H54 (cell line): ENCODE data around the gene SOX5.
"Not testable (repeated sequence)": the region's sequence is repeated elsewhere in the genome, so short reads cannot be mapped to it uniquely, and the experiment has no call there.

Experiments used
- DNase-seq: peaks from one replicate; pipeline ENCODE4 v3.0.0; 2011; ENCODE audit warnings: low spot score, mixed read lengths; ENCODE audit not compliant: insufficient read length
- FAIRE-seq: peaks from 3 replicates; lab custom pipeline; 2011; peaks lifted over from hg19 to GRCh38; lab: Jason Lieb, UNC
- POLR2A ChIP-seq: IDR thresholded peaks from 2 replicates; pipeline ENCODE4 v1.6.1; 2011; ENCODE audit warnings: low read depth, mild to moderate bottlenecking, low read length

Gene SOX5

DNA sequence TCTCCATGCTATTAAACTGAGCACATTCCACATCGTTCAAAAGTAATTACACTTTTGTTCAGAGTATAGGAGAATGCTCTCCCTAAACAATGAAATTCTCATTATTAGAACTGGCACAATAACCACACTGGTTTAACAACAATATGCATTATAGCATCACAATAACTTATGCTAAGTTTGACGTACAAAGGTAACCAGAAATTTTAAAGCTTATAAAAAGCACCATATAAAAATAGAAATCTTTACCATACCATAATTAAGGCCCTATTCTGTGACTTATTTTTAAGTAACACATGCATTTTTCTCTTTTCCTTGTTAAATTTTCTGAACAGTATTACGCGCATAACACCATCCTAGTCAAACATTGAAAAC, 60.4 kb downstream of the SOX5 start:
- no peak for FAIRE-seq
- TF ChIP-seq POLR2A: no peak
- no peak for DNase-seq

DNA sequence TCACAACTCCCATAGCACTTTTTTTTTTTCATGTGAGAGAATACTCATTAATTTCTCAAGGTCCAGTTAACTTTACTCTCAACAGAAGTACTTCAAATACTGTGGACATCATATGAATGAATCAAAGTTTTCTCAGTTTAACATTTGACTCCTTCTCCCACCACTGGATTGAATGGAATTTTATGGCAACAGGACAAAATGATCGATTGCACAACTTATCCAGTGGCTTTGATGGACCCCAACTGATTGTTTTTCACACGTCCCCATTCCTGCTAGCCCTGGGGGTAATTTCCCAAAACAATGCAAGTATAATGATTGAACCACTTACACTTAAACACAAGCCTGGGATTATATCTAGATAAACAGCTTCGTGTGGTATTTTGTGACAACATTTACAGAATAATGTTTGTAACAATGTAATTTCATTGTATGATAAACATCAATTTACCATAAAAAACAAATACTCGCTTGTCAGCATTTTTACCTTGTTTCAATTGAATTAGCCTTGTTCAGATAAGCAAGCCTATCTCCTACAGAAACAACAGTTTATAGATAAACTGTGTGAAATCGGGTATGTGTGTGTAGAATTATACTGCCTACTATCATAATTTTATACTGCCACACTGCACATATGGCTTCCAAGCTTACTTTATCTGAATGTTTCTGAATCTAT, 60.9 kb downstream of the SOX5 start:
- DNase-seq (no peak), FAIRE-seq (no peak)
- no peak for TF ChIP-seq POLR2A

DNA sequence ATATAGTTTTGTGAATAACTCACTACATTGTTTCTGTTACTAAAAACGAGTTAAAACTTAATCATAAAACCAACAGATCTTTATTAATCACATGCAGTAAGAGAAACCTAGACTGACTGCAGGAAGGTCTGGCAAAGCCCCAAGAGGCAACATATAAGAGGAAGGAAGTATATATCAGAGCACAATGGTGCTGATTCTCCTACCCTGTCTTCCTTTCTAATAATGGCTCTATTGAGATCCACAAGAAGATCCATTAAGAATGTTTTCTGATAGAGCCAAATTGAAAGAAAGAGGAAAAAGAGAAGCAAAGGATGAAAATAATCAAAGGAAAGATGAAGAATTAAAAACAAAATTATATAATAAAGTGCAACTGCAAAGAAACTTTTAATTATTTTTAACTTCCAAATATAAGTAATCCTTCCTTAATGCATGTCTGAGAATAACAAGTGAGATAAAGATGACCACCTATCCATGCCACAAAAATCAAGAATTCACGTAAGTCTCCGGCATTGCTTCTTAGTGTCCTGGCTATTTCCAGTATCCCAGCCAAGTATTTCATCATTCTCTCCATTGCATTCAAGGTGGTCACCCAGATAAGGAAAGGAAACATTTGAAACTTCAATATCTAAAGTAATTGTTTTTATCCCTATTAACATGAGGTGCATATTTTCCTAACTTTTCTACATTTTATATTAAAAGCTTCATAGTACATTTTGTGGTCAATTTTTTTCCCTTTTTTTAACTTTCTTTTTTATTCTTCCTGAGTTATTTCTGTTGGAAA, 62.2 kb downstream of the SOX5 start:
- DNase-seq: no peak
- FAIRE-seq: no peak
- TF ChIP-seq POLR2A: no peak

DNA sequence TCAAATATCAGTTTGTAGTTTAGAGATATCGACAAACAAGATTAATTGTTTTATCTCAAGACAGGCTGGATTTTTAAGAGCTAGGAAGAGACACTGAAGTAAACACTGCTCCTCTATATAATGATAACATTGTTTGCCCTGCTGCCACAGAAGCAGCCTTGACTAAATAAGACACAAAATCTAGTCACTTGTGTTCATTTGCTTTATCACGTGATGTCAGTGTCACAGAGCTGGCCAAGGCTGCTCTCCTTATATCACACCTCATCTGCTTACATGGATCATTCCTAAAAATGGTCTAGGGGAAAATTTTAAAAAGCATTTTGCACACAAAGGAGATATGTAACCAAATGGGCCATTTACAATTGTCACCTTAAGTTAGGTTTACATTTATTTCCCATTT, 64.1 kb downstream of the SOX5 start:
- FAIRE-seq: no peak
- no peak for TF ChIP-seq POLR2A

DNA sequence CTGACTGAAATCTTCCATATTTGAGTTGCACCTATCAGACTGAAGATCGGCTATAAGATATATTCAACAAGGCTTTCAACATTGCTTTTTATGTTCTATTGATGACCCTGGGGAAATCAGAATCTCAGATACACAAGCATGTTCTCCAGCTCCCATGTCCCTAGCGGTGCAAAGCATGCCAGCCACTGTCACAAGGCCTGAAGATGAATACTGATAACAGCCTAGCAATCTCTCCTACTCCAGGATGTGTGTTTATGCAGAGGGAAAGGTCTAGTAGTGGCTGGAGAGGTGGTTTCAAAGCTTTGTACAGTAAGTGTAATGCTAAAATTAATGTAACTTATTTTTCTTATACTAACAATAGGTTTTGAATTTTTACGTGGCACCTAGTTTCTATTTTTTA, 64.6 kb downstream of the SOX5 start:
- DNase-seq (no peak), FAIRE-seq (no peak)
- no peak for TF ChIP-seq POLR2A

More for the DNA sequence above, 64.1 kb downstream of the SOX5 start:
- DNase-seq: no peak

DNA sequence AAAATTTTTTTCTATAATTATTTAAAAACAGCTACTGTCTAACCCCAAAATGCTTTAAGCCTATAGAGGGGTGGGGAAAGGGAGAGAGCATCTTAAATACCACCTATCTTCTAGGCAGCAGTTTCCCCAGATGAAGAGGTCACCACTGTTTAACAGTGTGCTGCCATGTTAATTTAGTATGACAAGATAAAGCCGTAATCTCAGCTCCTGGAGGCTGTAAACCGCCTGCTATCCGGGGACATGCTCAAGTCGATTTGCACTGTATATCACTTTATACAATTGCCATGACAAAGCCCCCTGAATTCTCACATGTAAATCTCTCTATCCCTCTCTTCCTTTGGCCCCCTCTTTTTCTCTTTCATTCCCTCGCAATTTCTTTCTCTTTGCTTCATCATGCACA, 68.5 kb downstream of the SOX5 start:
- no peak for TF ChIP-seq POLR2A
- DNase-seq: no peak
- FAIRE-seq: no peak

DNA sequence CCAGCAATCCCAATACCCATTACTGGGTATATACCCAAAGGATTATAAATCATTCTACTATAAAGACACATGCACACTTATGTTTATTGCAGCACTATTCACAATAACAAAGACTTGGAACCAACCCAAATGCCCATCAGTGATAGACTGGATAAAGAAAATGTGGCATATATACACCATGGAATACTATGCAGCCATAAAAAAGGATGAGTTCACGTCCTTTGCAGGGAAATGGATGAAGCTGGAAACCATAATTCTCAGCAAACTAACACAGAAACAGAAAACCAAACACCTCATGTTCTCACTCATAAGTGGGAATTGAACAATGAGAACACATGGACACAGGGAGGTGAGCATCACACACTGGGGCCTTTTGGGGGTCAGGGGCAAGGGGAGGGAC, 72.9 kb downstream of the SOX5 start:
- not testable (repeated sequence) for DNase-seq, FAIRE-seq

DNA sequence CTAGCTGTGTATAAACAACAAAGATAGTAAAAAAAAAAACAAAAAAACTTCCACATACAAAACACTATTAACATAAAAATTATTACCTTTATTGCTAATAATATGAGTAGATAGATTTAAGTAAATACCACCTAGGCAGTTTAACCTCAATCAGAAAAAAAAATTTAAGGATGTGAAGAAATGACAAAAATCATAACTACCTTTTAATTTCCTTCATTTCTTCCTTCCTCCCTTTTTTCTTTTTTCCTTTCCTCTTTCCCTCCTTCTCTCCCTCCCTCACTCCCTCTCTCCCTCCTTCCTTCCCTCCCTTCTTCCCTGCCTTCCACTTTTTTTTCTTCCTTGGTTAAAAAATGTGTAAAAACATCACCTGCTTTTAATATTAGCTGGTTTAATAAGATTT, 81.7 kb downstream of the SOX5 start:
- no peak for FAIRE-seq
- no peak for TF ChIP-seq POLR2A
- no peak for DNase-seq

DNA sequence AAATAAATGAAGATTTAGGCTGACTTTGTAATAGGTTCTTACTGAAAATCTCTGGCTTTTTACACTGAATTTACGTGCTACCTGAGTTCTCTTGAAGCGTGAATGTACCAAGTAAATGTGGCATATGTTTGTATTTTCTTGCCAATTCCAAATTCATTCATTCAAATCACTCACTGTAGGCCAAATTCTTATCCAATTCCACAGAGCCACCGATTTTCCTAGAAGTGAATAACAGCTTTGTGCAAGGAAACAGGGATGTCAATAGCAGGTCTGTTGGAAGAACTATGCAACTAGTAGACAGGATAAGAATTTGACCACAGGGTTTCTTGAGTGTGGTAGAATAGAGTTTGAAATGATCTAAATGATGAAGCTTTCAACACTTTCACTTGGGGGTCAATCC, 86.8 kb downstream of the SOX5 start:
- FAIRE-seq (no peak), DNase-seq (no peak)
- TF ChIP-seq POLR2A: no peak

DNA sequence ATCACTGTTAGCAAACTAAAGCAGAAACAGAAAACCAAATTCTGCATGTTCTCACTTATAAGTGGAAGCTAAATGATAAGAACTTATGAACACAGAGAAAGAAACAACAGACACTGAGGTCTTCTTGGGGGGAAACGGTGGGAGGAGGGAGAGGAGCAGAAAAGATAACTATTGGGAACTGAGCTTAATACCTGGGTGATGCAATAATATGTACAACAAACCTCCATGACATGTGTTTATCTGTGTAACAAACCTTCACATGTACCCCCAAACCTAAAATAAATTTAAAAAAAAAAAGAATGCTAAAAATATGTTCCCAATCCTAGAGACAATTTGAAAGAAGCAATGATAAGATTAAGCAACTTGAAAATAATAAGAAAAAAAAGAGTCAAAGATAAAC, 89.5 kb downstream of the SOX5 start:
- FAIRE-seq (no peak), DNase-seq (no peak)

DNA sequence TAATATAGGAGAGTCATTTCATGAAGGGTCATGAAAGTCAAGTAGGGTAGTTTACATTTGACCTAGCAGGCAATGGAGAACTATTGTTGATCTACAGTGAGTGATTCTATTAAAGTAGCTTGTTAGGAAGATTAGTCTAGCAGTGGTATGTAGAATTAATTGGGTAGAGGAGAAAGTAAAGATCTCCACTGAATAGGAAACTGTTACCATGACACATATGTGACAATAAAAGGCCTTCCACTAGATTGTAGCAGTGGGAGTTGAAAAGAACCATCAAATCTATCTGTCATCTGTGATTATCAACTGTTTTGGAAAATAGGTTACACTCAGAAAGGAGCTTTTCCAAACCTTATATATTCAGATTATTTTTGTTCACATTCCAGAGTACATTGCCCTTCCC, 92.3 kb downstream of the SOX5 start:
- no peak for FAIRE-seq
- no peak for DNase-seq
- no peak for TF ChIP-seq POLR2A

More for the DNA sequence above, 89.5 kb downstream of the SOX5 start:
- TF ChIP-seq POLR2A: no peak

DNA sequence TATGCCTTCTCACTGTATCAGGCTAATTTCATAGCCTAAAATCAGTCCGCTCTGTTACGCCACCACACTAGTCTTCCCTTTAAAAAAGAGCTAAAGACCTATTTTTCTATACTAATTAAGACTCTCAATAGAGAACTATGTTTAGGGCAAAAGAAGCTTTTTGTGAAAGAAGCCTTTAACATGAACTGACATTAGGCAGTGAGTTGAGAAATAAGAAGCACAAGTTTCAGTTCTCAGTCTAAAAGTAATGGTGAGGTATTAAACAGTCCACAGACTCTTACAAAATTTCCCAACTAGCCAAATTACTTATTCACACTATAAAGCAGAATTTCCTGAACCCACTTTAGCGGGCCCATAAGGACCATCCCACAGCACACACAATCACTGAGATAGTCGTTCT, 93.7 kb downstream of the SOX5 start:
- no peak for TF ChIP-seq POLR2A

DNA sequence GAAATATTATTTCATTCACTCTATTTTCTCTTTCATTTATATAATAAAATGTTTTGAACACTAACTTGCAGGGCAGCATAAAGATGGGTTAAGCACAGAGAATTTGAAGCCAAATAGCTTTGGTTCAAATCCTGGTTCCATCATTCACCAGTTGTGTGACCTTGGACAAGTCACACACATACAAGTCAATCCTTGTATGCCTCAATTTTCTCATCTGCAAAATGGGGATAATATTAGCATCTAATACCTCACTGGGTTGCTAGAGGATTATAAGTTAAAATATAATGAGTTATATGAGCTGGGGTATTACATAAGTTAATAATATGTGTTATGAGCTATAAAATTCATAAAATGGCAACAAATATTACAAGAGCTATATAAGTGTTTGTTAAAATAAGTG, 94.9 kb downstream of the SOX5 start:
- TF ChIP-seq POLR2A: no peak
- FAIRE-seq (no peak), DNase-seq (no peak)

More for the DNA sequence above, 93.7 kb downstream of the SOX5 start:
- DNase-seq: no peak
- no peak for FAIRE-seq

DNA sequence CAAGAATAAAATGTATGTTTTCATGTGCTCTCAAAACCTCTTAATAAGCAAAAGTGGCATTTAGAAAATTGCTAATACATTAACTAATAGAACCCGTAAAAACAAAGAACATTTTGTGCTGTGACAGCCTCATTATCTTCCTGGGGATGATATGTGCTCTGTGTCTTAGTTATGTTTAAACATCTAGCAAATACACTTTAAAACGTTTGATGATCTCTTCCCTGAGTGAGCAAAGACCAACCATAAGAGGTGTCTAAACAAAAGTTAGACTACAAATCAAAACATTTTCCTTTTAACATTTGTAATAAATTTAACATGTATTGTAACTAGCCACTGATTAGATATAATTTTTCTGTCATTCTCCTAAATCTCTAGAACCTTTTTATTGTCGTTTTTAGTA, 95.8 kb downstream of the SOX5 start:
- DNase-seq (no peak), FAIRE-seq (no peak)
- TF ChIP-seq POLR2A: no peak

DNA sequence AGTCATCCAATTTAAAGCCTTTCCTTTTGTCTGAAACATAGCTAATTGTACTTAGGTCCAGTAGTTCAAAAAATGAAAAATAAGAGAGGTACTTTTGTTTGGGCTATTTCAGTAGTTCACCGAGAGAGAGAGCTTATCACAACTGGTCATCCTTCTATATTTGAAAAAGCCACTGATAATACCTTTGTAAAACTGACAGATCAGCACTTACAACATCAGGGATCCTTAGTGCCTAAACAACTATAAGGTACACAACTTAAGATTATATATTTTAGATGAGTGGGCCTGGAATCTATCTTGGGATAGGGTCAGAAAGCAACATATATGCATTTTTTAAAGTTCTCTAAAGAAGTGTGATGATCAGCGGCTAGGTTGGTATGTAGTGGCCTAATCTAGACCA, 97.9 kb downstream of the SOX5 start:
- DNase-seq (no peak), FAIRE-seq (no peak)
- no peak for TF ChIP-seq POLR2A
